Right kidney (tissue), 1 donor: ENCODE data around the gene MMP23B.

Source experiments
- DNase-seq: peaks from one replicate; pipeline ENCODE4 v3.0.0-alpha.2; 2016

MMP23B gene

GRCh38 chr1:1601564-1602303, 30.2 kb upstream of the MMP23B start:
- no peak for DNase-seq

GRCh38 chr1:1602304-1602967, 29.5 kb upstream of the MMP23B start:
- no peak for DNase-seq

GRCh38 chr1:1602968-1603506, 28.9 kb upstream of the MMP23B start:
- no peak for DNase-seq

GRCh38 chr1:1603671-1604373, 28.2 kb upstream of the MMP23B start:
- DNase-seq: no peak

GRCh38 chr1:1604374-1605033, 27.5 kb upstream of the MMP23B start:
- no peak for DNase-seq

DNA sequence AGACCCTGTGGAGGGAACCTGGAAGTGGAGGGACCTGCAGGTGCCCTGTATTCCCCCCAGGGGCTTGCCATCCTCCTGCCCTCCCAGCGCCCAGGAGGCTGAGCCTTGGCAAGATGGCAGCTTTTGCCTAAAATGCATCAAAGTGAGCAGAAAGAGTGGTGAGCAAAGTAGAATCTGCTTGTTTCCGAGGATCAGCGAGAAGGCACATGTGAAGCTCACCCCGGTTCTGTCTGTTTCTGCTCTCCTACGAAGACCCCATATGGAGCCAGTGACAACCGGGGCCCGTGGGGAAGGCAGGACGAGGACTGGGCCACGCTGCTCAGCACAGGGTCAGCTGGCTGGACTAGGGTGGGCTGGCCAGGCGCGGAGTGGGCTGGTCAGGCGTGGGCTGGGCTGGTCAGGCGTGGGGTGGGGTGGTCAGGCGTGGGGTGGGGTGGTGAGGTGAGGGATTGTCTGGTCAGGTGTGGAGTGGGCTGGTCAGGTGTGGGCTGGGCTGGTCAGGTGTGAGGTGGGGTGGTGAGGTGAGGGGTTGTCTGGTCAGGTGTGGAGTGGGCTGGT, 26.9 kb upstream of the MMP23B start:
- no peak for DNase-seq

DNA sequence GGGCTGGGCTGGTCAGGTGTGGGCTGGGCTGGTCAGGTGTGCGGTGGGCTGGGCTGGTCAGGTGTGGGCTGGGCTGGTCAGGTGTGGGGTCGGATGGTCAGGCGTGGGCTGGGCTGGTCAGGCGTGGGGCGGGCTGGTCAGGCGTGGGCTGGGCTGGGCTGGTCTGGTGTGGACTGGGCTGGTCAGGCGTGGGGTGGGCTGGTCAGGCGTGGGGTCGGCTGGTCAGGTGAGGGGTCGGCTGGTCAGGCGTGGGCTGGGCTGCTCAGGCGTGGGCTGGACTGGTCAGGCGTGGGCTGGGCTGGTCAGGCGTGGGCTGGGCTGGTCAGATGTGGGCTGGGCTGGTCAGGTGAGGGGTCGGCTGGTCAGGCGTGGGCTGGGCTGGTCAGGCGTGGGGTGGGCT, 26.2 kb upstream of the MMP23B start:
- DNase-seq: no peak

- DNase-seq: no peak
Measured at GRCh38 chr1:1606232-1606631, 25.7 kb upstream of the MMP23B start.

DNA sequence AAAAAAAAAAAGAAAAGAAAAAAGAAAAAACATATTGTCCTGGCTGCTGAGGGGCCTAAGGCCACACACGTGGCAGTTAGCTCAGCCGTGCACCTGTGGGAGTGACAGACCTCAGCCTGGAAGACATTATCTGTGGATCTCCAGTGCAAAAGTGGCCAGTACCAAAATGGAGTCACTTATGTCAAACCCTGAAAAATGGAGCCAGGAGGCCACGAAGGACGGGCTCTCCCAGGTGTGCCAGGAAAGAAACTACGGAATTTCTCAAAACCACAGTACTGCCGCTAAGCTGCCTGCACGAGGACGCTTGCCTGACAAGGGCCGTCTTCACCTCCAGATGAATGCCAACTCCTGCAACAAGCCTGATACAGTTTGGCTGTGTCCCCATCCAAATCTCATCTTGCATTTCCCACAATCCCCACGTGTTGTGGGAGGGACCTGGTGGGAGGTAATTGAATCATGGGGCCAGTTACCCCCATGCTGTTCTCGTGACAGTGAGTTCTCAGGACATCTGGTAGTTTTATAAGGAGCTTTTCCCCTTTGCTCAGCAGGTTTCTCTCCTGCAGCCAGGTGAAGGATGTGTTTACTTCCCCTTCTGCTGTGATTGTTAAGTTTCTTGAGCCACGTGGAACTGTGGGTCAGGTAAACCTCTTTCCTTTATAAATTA, 22.0 kb upstream of the MMP23B start:
- DNase-seq: no peak

DNA sequence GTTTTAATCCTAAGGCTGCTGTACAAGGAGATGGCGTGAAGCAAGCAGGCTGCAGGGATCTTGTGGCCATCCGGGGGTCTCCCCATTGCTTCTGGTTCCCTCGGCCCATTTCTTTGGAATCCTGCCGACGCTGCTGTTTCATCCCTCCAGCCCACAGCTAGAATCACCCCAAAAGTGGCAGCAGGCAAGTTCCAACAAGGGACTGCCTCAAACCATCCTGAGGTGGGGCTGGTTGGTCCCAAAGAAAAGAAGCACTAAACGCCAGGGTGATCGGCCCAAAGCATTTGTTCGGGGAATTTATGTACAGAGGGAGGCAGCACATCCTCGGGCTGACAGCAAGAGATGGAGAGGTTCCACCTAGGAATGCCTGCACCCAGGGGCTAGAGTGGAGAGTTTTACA, 21.2 kb upstream of the MMP23B start:
- no peak for DNase-seq

- no peak for DNase-seq
Measured at GRCh38 chr1:1612104-1612400, 19.9 kb upstream of the MMP23B start.

- DNase-seq: no peak
Measured at GRCh38 chr1:1613509-1614082, 18.4 kb upstream of the MMP23B start.

GRCh38 chr1:1614204-1614953, 17.6 kb upstream of the MMP23B start:
- no peak for DNase-seq

DNA sequence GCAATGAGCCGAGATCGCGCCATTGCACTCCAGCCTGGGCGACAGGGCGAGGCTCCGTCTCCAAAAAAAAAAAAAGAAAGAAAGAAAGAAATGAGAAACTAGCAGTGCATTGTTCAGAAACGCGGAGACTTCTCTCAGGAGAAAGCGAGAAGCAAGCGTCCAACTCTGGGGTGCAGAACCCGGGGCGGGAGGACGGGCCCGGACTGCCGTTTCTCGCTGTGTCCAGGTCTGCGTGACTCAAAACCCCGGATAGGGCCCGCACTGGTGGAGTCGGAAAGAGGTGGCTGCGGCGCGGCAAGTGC, 17.1 kb upstream of the MMP23B start:
- peak; percentile 84 for DNase-seq

DNA sequence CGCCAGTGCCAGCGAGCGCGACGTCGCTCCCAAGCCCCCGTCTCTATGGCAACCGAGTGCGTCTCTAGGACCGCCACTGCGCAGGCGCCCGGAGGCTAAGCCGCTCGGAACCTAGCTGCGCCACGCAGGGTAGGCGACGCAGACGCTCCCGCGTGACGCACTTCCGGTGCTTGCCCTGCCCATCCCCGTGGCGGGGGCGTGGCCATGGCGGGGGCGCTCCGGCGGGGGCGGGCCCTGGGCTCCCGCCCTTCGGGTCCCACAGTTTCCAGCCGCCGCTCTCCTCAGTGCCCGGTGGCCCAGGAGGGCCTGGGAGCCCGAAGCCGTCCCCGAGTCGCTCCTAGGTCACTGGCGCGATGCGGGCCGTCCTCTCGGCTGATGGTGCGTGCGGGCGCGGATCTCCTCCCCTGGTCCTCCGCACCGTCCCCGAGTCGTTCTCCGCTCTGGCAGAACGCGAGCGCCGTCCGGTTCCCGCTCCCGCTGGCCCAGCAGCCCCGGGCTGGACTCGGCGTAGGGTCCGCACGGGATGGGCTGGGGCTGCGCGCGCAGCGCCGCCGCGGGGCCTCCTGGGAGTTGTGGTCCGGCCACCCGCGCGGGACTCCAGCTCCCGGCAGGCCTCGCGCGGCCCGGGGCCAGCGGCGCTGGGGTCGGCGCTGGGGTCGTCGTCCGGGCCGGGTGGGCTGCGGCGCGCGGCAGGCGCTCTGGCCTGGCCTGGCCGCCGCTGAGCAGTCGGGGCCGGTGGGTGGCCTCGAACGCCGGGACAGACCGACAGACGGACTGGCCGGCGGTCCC, 16.5 kb upstream of the MMP23B start, which contains the start of gene MIB2:
MIB2 (plus strand) TSS at position 245 of the 789 bp plus-strand sequence. CDS start 7,953 bp downstream, outside the sequence.
- DNase-seq: peak; percentile 86

DNA sequence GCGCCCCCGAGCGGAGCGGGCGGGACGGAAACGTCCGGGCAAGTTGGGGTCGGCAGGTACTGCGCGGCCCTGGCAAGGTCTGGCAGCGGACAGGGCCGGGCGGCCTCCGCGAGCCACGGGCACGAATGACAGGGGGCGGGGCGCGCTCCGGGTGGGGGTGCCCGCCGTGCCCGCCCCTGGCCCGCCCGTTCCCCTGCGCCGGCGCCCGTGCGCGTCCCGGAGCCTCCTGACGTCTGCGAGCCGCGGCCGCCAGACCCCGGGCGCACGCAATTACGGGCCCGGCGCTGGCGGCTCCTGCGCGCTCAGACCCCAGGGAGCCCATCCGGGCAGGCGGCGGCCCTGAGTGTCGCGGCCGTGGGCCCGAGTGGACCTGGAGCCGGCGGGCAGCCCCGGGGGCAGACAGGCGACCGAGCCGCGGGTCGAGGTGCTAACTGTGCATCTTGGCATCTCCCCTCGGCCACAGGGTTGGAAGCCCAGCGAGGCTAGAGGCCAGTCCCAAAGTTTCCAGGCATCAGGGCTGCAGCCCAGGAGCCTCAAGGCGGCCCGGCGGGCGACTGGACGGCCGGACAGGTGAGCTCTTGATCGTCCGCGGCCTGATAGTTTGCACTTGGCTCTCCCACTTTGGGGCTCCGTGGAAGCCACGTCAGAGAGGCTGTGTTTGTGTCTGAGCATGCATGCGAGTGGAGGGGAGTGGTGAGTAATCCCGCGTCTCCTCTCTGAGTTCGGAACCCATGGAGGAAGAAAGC, 15.8 kb upstream of the MMP23B start:
- peak; percentile 60 for DNase-seq

GRCh38 chr1:1616838-1617237, 15.1 kb upstream of the MMP23B start:
- DNase-seq: no peak

DNA sequence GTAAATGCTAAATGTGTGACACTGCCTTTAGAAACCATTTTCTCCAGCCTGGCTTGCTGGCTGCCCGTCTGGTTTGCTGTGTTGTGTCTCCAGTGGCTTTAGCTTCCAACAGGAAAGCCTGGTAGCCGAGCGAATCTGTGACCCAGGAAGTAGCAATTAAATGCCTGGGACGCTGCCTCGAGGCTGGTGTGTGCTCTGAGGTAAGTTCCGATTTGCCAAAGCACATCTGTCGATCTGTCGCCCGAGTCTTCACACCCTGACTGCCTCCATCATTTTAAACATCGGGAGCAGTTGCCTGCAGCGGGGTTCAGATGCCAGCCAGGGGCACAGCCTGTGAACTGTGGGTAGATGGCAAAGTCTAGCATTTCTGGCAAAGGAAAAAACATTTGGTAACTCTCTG, 14.5 kb upstream of the MMP23B start:
- no peak for DNase-seq

DNA sequence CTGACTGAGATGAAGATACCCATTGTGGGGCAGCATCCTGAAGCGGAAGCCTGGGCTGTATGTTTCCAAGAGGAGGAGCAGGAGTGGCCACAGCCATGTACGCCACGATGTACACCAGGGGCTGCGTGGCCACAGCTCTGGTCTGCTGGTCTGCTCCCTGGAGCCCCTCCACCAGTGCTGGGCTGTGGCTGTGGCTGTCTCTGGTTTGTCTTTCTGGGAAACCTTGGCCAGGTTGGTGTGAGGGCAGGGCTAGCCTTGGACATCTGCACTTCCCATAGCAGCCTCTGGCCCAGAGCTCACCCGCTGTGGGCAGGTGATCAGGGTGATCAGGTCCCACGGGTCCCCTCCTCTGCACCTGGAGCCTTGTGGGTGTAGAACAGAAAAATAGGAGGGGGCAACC, 14.0 kb upstream of the MMP23B start:
- DNase-seq: no peak
